Vagina (tissue), 2 donors: ENCODE measurements around the gene PDE11A.

ENCODE experiments used
- CTCF ChIP-seq, 3 experiments: fragments of 450-650 bp in 2 of 3; fragments of 200-600 bp in 1 of 3; sonication (generic) in 1 of 3; IDR thresholded peaks; one replicate each; pipeline ENCODE4 v1.5.1; 2017 to 2019; ENCODE audit warnings: antibody characterized with exemption in 3 of 3, mild to moderate bottlenecking in 2 of 3, moderate library complexity in 2 of 3
- POLR2A ChIP-seq, 2 donors: fragments of 450-650 bp; IDR thresholded peaks; one replicate each; pipeline ENCODE4 v1.6.1; 2017; ENCODE audit warnings: antibody characterized with exemption in 2 of 2, mild to moderate bottlenecking in 2 of 2, moderate library complexity in 2 of 2
- POLR2AphosphoS5 ChIP-seq, 2 donors: sonication (generic); formaldehyde crosslinking; IDR thresholded peaks; one replicate each; pipeline ENCODE4 v1.9.0; 2017; ENCODE audit warnings: antibody characterized with exemption in 2 of 2, mild to moderate bottlenecking in 2 of 2, low read depth in 1 of 2; ENCODE audit not compliant: insufficient read depth in 1 of 2

- TF ChIP-seq CTCF (IDR thresholded peaks at IDR 0.05) (no peak), POLR2AphosphoS5 (IDR thresholded peaks at IDR 0.05; ENCODE audit: insufficient read depth in 1 of 2, low read depth in 1 of 2) (no peak), POLR2A (IDR thresholded peaks at IDR 0.05) (no peak)
These were observed 329.7 kb downstream of the PDE11A start for GRCh38 chr2:177742851-177743250.
